B cell (primary cell): ENCODE measurements around the gene GPD1.

ENCODE experiments used
- CTCF ChIP-seq: fragments of 200-600 bp; IDR thresholded peaks from one replicate; pipeline ENCODE4 v1.8.0; 2022; ENCODE audit warnings: antibody characterized with exemption, mild to moderate bottlenecking
- EZH2 ChIP-seq: IDR thresholded peaks from 2 replicates; pipeline ENCODE4 v1.6.1; 2012; ENCODE audit warnings: borderline replicate concordance, low read depth, mild to moderate bottlenecking, moderate library complexity, low read length; ENCODE audit not compliant: insufficient read depth, poor library complexity, severe bottlenecking

- no peak for TF ChIP-seq CTCF
- TF ChIP-seq EZH2, result no peak
Observed at GRCh38 chr12:50107416-50108268, 3.8 kb downstream of the GPD1 start.
